Activated CD4-positive, alpha-beta T cell treated with anti-CD3 and anti-CD28 coated beads, Interleukin-2, amount 50 U/mL, for 16 hours (primary cell): ENCODE data around the gene MMP17.
A peak's percentile ranks its signal among the peaks of the same experiment; 100 is the strongest.
"Not testable (repeated sequence)": the region's sequence is repeated elsewhere in the genome, so short reads cannot be mapped to it uniquely, and the experiment has no call there.

Source experiments
- DNase-seq: peaks from one replicate; pipeline ENCODE4 v3.0.0-alpha.2; 2020

Gene MMP17

GRCh38 chr12:131867471-131867870, 39.3 kb downstream of the MMP17 start:
- DNase-seq: no peak

- DNase-seq: no peak
Measured at GRCh38 chr12:131867891-131868675, 39.9 kb downstream of the MMP17 start.

GRCh38 chr12:131869871-131870418, 41.8 kb downstream of the MMP17 start:
- no peak for DNase-seq

GRCh38 chr12:131871677-131872076, 43.5 kb downstream of the MMP17 start:
- DNase-seq: no peak

DNA sequence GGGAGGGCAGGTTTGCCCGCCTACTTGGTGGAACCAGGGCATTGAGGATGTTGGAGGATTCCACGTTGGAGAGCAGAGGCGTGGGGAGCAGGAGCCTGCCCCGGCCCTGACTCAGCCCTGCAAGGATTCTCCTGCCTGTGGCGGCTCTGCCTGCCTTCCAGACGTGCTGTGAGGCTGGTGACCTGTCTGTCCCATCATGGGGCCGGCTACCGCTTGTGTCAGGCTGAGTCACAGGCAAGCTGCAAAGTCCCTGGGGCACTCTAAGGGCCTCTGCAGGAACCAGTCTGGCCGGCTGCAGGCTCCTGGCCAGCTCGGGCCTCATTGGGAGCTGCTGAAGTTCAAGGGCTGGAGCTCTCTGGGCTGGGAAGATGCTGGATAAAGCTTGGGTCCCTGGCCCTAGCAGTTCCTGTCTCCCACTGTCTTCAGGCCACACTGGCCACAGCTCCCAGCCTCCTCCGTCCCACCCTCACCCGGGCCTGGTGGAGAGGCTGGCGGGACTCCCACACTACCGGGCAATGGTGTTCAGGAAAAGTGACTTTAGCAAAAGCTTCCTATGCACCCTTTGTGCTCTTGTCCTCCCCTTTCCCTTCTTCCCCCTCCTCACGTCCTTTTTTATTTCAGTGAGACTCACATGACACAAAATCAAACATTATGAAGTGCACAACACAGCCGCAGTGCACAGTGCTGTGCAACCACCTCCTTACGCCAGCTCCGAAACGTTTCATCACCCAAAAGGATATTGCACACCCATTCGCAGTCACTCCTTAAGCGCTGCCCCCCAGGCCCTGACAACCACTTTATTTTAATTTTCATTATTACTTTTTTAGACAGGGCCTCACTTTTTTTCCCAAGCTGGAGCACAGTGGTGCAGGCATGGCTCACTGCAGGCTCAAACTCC, 44.2 kb downstream of the MMP17 start:
- no peak for DNase-seq

GRCh38 chr12:131873293-131873692, 45.1 kb downstream of the MMP17 start:
- no peak for DNase-seq

- DNase-seq: not testable (repeated sequence)
Measured at GRCh38 chr12:131874972-131875371, 46.8 kb downstream of the MMP17 start.

DNA sequence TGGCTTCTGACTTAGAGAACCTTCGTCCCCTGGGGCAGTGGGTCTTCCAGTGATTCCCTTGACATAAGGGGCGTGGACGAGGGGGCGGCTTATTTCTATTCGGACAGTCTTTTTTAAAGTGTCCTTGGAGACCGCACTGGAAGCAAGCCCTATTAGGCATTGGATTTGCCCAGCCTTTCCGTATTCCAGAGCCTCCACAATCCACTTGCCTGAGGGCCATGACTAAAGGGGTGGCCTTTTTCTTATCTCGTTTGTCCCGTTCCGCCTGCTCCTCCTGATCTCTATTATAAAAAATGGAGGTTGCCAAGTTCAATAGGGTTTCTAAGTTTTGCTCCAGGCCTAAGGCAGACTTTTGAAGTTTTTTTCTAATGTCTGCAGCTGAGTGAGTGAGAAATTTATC, 49.0 kb downstream of the MMP17 start:
- DNase-seq: not testable (repeated sequence)

- DNase-seq: peak; percentile 9
Measured at GRCh38 chr12:131878436-131878835, 50.2 kb downstream of the MMP17 start.

DNA sequence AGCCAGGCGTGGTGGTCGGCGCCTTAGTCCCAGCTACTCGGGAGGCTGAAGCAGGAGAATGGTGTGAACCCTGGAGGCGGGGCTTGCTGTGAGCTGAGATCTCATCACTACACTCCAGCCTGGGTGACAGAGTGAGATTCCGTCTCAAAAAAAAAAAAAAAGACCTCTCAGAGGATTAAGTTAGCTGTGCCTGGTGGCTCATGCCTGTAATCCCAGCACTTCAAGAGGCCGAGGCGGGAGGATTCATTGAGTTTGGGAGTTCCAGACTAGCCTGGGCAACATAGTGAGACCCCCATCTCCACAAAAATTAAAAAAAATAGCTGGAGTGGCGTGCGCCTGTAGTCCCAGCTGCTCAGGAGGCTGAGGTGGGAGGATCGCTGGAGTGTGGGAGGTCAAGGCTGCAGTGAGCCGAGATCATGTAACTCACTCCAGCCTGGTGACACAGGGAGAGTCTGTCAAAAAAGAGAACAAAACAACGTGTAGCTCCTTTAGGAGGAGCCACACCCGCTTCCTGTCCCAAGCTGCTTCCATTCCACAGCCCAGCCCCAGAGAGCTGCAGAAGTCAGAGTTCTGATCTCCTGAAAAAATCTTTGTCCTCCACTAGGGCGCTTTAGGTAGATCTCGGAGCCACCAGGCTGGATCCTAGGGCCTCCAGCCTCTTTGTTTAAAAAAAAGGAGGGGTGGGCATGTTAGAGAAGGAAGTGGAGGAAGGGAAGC, 54.8 kb downstream of the MMP17 start:
- no peak for DNase-seq

- DNase-seq: no peak
Measured at GRCh38 chr12:131883521-131883900, 55.3 kb downstream of the MMP17 start.

- not testable (repeated sequence) for DNase-seq
Measured at GRCh38 chr12:131885076-131885475, 56.9 kb downstream of the MMP17 start.

DNA sequence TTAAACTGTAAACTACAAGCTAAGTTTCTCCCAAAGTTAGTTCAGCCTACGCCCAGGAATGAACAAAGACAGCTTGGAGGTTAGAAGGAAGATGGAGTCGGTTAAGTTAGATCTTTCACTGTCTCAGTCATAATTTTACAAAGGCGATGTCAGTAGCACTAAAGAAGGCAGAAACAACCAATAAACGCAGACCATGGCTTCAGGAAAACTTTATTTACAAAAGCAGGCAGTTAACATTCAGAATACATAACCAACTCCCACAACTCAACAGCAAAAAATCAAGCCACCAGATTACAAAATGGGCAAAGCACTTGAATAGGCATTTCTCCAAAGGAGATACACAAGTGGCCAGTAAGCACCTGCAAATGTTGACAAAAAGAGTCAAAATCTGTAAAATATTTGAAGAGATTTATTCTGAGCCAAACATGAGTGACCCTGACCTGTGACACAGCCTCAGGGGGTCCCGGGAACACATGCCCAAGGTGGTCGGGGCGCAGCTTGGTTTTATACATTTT, 57.4 kb downstream of the MMP17 start:
- no peak for DNase-seq

- not testable (repeated sequence) for DNase-seq
Measured at GRCh38 chr12:131891722-131892121, 63.5 kb downstream of the MMP17 start.

GRCh38 chr12:131892711-131893604, 64.8 kb downstream of the MMP17 start:
- DNase-seq: no peak

DNA sequence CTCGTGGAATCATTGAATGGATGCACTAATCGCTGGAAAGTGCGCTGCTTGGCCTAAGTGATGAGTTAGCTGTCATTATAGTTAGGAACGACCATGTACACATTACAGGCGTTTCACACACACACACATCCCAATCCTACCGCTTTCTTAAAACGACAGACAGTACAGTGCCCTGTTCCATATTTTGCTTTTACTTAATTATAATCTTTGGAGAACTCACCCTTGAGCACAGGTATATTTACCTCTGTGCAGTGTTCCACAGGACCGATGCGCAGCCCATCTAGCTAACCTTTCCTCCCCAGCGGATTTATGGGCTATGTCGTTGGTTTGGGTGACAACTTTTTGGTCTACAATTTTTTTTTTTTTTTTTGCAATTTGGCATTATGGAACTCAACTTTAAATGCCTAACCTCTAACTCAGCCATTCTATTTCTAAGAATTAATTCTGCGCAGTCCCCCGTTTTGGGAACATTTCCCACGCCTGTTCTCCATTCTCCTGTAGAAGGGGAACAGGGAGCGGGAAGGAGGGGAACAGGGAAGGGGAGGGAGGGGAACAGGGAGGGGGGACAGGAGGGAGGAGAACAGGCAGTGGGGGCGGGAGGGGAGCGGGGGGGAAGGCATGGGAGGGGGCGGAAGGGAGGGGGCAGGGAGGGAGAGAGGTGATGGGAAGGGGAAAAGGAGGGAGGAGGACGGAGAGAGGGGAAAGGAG, 65.6 kb downstream of the MMP17 start:
- no peak for DNase-seq

- DNase-seq: peak; percentile 92
Measured at GRCh38 chr12:131894313-131894860, 66.2 kb downstream of the MMP17 start, which contains the start of gene ULK1. Gene ULK1 (plus strand): TSS chr12:131894622. CDS start chr12:131895002, 380 bp downstream.

GRCh38 chr12:131894981-131895639, 66.9 kb downstream of the MMP17 start:
- no peak for DNase-seq

GRCh38 chr12:131895640-131896079, 67.5 kb downstream of the MMP17 start:
- DNase-seq: no peak
